Keratinocyte (primary cell): Measurements from ENCODE around the gene D2HGDH.
"Not testable (repeated sequence)": the region's sequence is repeated elsewhere in the genome, so short reads cannot be mapped to it uniquely, and the experiment has no call there.

ENCODE experiments used
- EZH2 ChIP-seq: IDR thresholded peaks from one replicate; pipeline ENCODE4 v1.6.1; 2012; ENCODE audit warnings: inconsistent platforms, mild to moderate bottlenecking, low read length, moderate library complexity
- TF ChIP-seq, protein P1 (sequence below), 3 experiments: IDR thresholded peaks in 1 of 3; conservative IDR thresholded peaks in 1 of 3; optimal IDR thresholded peaks in 1 of 3; 2 replicates in 2 of 3; 3 replicates in 1 of 3; pipeline versions ENCODE3 to v1.5.1; 2011; ENCODE audit warnings: low read length in 3 of 3, mild to moderate bottlenecking in 3 of 3, moderate library complexity in 2 of 3, control low read depth in 1 of 3, inconsistent platforms in 1 of 3; ENCODE audit not compliant: insufficient read depth in 2 of 3; ENCODE audit errors: extremely low read depth in 1 of 3

DNA sequence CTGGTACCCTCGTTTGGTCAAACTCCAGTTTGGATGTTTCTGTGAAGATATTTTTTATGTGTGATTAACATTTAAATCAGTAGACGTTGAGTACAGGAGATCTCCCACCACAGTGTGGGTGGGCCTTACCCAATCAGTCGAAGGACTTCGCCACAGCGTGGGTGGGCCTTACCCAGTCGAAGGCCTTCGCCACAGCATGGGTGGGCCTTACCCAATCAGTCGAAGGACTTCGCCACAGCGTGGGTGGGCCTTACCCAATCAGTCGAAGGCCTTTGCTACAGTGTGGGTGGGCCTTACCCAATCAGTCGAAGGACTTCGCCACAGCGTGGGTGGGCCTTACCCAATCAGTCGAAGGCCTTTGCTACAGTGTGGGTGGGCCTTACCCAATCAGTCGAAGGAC, 25.5 kb downstream of the D2HGDH start:
- TF ChIP-seq, protein P1, sequence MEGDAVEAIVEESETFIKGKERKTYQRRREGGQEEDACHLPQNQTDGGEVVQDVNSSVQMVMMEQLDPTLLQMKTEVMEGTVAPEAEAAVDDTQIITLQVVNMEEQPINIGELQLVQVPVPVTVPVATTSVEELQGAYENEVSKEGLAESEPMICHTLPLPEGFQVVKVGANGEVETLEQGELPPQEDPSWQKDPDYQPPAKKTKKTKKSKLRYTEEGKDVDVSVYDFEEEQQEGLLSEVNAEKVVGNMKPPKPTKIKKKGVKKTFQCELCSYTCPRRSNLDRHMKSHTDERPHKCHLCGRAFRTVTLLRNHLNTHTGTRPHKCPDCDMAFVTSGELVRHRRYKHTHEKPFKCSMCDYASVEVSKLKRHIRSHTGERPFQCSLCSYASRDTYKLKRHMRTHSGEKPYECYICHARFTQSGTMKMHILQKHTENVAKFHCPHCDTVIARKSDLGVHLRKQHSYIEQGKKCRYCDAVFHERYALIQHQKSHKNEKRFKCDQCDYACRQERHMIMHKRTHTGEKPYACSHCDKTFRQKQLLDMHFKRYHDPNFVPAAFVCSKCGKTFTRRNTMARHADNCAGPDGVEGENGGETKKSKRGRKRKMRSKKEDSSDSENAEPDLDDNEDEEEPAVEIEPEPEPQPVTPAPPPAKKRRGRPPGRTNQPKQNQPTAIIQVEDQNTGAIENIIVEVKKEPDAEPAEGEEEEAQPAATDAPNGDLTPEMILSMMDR (optimal IDR thresholded peaks at IDR 0.05 in 1 of 3, IDR thresholded peaks at IDR 0.05 in 1 of 3, conservative IDR thresholded peaks at IDR 0.05 in 1 of 3; ENCODE audit: extremely low read depth in 1 of 3, insufficient read depth in 2 of 3, low read length in 3 of 3): not testable (repeated sequence)
- not testable (repeated sequence) for TF ChIP-seq EZH2
